ENCODE data around the gene TMEM184A.
A peak's percentile ranks its signal among the peaks of the same experiment; 100 is the strongest.
"Not testable (repeated sequence)": the region's sequence is repeated elsewhere in the genome, so short reads cannot be mapped to it uniquely, and the experiment has no call there.

TMEM184A gene

GRCh38 chr7:1520539-1521234 is 35.3 kb downstream of the TMEM184A start:
- no peak for DNase-seq

- not testable (repeated sequence) for DNase-seq
Observed at GRCh38 chr7:1519322-1519922, 36.6 kb downstream of the TMEM184A start.

- no peak for DNase-seq
Observed at GRCh38 chr7:1516586-1517251, 39.3 kb downstream of the TMEM184A start.

GRCh38 chr7:1515509-1515967 is 40.5 kb downstream of the TMEM184A start:
- DNase-seq: not testable (repeated sequence)

GRCh38 chr7:1514995-1515401 is 41.0 kb downstream of the TMEM184A start:
- DNase-seq: no peak

- DNase-seq: no peak
Observed at GRCh38 chr7:1514407-1514806, 41.6 kb downstream of the TMEM184A start.

GRCh38 chr7:1513657-1514095 is 42.3 kb downstream of the TMEM184A start:
- DNase-seq: no peak

- DNase-seq: peak; percentile 70
Observed at GRCh38 chr7:1512781-1513656, 43.0 kb downstream of the TMEM184A start.

- DNase-seq: no peak
Observed at GRCh38 chr7:1511444-1512422, 44.3 kb downstream of the TMEM184A start.

- DNase-seq: no peak
Observed at GRCh38 chr7:1510780-1511154, 45.2 kb downstream of the TMEM184A start.

- DNase-seq: no peak
Observed at GRCh38 chr7:1509226-1509625, 46.8 kb downstream of the TMEM184A start.

GRCh38 chr7:1508277-1508758 is 47.7 kb downstream of the TMEM184A start:
- DNase-seq: no peak

GRCh38 chr7:1505731-1506550 is 50.1 kb downstream of the TMEM184A start:
- DNase-seq: peak; percentile 60

GRCh38 chr7:1503816-1504775 is 51.9 kb downstream of the TMEM184A start, which contains the start of gene INTS1:
INTS1 (minus strand) TSS chr7:1504389; CDS start chr7:1503960, 429 bp downstream.
- DNase-seq: peak; percentile 94

GRCh38 chr7:1503390-1503789 is 52.6 kb downstream of the TMEM184A start:
- no peak for DNase-seq

- no peak for DNase-seq
Observed at GRCh38 chr7:1502845-1503244, 53.2 kb downstream of the TMEM184A start.

GRCh38 chr7:1501487-1502270 is 54.3 kb downstream of the TMEM184A start:
- no peak for DNase-seq

GRCh38 chr7:1500064-1500807 is 55.8 kb downstream of the TMEM184A start:
- no peak for DNase-seq

All from activated CD8-positive, alpha-beta memory T cell treated with anti-CD3 and anti-CD28 coated beads, Interleukin-2, amount 50 U/mL, for 48 hours (primary cell).